ENCODE measurements around the gene GSS.

DNA sequence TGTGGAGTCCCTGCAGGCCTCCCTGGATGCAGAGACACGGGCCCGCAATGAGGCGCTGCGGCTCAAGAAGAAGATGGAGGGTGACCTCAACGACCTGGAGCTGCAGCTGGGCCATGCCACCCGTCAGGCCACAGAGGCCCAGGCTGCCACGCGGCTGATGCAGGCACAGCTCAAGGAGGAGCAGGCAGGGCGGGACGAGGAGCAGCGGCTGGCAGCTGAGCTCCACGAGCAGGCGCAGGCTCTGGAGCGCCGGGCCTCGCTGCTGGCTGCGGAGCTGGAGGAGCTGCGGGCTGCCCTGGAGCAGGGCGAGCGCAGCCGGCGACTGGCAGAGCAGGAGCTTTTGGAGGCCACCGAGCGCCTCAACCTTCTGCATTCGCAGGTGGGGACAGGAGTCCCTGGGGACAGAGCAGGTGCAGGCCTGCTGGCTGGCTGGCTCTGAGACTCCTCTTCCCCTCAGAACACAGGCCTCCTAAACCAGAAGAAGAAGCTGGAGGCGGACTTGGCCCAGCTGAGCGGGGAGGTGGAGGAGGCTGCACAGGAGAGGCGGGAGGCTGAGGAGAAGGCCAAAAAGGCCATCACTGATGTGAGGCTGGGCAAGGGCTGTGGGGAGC, 44.8 kb upstream of the GSS start:
- TF ChIP-seq, protein P1, sequence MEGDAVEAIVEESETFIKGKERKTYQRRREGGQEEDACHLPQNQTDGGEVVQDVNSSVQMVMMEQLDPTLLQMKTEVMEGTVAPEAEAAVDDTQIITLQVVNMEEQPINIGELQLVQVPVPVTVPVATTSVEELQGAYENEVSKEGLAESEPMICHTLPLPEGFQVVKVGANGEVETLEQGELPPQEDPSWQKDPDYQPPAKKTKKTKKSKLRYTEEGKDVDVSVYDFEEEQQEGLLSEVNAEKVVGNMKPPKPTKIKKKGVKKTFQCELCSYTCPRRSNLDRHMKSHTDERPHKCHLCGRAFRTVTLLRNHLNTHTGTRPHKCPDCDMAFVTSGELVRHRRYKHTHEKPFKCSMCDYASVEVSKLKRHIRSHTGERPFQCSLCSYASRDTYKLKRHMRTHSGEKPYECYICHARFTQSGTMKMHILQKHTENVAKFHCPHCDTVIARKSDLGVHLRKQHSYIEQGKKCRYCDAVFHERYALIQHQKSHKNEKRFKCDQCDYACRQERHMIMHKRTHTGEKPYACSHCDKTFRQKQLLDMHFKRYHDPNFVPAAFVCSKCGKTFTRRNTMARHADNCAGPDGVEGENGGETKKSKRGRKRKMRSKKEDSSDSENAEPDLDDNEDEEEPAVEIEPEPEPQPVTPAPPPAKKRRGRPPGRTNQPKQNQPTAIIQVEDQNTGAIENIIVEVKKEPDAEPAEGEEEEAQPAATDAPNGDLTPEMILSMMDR (IDR thresholded peaks at IDR 0.05): no peak
- TF ChIP-seq POLR2AphosphoS5 (IDR thresholded peaks at IDR 0.05) (no peak), POLR2A (IDR thresholded peaks at IDR 0.05) (no peak), EP300 (IDR thresholded peaks at IDR 0.05; ENCODE audit: low read depth) (no peak)

Measured in transverse colon (tissue), 4 donors.